Testis (tissue), 3 donors: ENCODE measurements around the gene IL10. TPM values are rescaled to one million over a fixed set of nuclear protein-coding genes. Genes with fewer than 3 reads are reported as not detected.

Experiments
- DNase-seq: peaks from one replicate; pipeline ENCODE4 v3.0.0-alpha.2; 2019
- H3K27ac ChIP-seq, 2 donors: fragments of 200-600 bp; sonication (generic); one replicate each; pipeline ENCODE4 v1.5.1; 2019
- H3K27me3 ChIP-seq: fragments of 200-600 bp; sonication (generic); one replicate; pipeline ENCODE4 v1.5.1; 2019
- H3K36me3 ChIP-seq: fragments of 200-600 bp; sonication (generic); one replicate; pipeline ENCODE4 v1.5.1; 2017; ENCODE audit warnings: low read depth; ENCODE audit errors: missing control alignments
- H3K4me1 ChIP-seq: fragments of 200-600 bp; sonication (generic); one replicate; pipeline ENCODE4 v1.5.1; 2019
- H3K4me3 ChIP-seq, 2 donors: fragments of 200-600 bp; sonication (generic); one replicate each; pipeline ENCODE4 v1.5.1; 2017 to 2019
- H3K9me3 ChIP-seq: fragments of 200-600 bp; sonication (generic); one replicate; pipeline ENCODE4 v1.5.1; 2017
- POLR2A ChIP-seq: fragments of 450-650 bp; IDR thresholded peaks from one replicate; pipeline ENCODE4 v1.6.1; 2017; ENCODE audit warnings: antibody characterized with exemption, mild to moderate bottlenecking, moderate library complexity
- WGBS, 2 donors: methylation state at CpG; one replicate each; pipeline ENCODE4 v1.1.5; 2018; 5-methylcytosine and 5-hydroxymethylcytosine counted together
- intact Hi-C: fragments of 100-400 bp; cut with DNase I; formaldehyde crosslinking; loops from one replicate; pipeline ENCODE4 v1.15.1; 2023; ENCODE audit warnings: low total_unique reads
- polyA plus RNA-seq: library from polyadenylated mRNA; stranded (reverse); fragments of 350-450 nt; fragmentation: Illumina TruSeq; extraction: RNeasy Lipid Tissue Mini Kit (QIAGEN cat#74804); gene quantifications from one replicate; pipeline ENCODE4 v1.2.3, GENCODE V29; 2014; ENCODE audit warnings: low read depth, low replicate concordance; ENCODE audit not compliant: insufficient read depth
- small RNA-seq, 2 donors: library from RNA; depleted of rRNA; stranded (forward); fragments of <200 nt; gene quantifications; one replicate each; pipeline ENCODE3, GENCODE V24; 2016
- total RNA-seq, 2 donors: library from RNA; depleted of rRNA; stranded (reverse); fragments of >200 nt; gene quantifications; one replicate each; pipeline ENCODE4 v1.2.3, GENCODE V29; 2016
- TF ChIP-seq, protein P1 (sequence below), 3 experiments: fragments of 450-650 bp in 2 of 3; fragments of 200-600 bp in 1 of 3; sonication (generic) in 1 of 3; IDR thresholded peaks; one replicate each; pipeline ENCODE4 v1.5.1; 2016 to 2019; ENCODE audit warnings: antibody characterized with exemption in 3 of 3, mild to moderate bottlenecking in 2 of 3, moderate library complexity in 1 of 3

IL10 gene
- total and polyA plus RNA-seq, 3 donors from 2014 or later: 1.4 to 3.5 (median 1.7) TPM

DNA sequence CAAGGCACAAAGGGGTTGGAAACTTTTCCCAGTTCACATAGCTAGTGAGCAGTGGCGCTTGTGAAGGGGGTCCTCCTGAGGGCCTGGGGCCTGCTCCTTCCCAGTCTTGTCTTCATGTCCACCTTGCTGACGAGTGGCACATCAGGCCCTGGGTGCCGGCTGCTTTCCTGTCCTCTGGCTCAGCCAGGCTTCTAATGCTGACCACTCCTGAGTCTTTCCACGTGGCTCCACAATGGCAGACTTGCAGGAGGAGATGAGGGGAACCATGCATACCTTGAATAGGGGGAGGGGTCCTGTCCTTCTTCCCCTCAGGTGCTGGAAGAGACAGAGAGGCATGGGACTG lies 48.9 kb downstream of the IL10 start:
- no peak overlapping the region for H3K27ac ChIP-seq
- intact Hi-C loops: no loop called here
- H3K4me3 ChIP-seq: no peak overlapping the region
- no peaks in the 10 kb centered on the region for H3K27me3 ChIP-seq
- H3K36me3 ChIP-seq: no peaks in the 10 kb centered on the region
- no peaks in the 10 kb centered on the region for H3K9me3 ChIP-seq
- H3K4me1 ChIP-seq: peaks cover 8% of the 10 kb centered on the region
- no peak for DNase-seq
- TF ChIP-seq, protein P1, sequence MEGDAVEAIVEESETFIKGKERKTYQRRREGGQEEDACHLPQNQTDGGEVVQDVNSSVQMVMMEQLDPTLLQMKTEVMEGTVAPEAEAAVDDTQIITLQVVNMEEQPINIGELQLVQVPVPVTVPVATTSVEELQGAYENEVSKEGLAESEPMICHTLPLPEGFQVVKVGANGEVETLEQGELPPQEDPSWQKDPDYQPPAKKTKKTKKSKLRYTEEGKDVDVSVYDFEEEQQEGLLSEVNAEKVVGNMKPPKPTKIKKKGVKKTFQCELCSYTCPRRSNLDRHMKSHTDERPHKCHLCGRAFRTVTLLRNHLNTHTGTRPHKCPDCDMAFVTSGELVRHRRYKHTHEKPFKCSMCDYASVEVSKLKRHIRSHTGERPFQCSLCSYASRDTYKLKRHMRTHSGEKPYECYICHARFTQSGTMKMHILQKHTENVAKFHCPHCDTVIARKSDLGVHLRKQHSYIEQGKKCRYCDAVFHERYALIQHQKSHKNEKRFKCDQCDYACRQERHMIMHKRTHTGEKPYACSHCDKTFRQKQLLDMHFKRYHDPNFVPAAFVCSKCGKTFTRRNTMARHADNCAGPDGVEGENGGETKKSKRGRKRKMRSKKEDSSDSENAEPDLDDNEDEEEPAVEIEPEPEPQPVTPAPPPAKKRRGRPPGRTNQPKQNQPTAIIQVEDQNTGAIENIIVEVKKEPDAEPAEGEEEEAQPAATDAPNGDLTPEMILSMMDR (IDR thresholded peaks at IDR 0.05): no peak
- TF ChIP-seq POLR2A: no peak
- 78 to 86% methylated on average over 4 of the region's 4 CpGs for WGBS, 2 donors

DNA sequence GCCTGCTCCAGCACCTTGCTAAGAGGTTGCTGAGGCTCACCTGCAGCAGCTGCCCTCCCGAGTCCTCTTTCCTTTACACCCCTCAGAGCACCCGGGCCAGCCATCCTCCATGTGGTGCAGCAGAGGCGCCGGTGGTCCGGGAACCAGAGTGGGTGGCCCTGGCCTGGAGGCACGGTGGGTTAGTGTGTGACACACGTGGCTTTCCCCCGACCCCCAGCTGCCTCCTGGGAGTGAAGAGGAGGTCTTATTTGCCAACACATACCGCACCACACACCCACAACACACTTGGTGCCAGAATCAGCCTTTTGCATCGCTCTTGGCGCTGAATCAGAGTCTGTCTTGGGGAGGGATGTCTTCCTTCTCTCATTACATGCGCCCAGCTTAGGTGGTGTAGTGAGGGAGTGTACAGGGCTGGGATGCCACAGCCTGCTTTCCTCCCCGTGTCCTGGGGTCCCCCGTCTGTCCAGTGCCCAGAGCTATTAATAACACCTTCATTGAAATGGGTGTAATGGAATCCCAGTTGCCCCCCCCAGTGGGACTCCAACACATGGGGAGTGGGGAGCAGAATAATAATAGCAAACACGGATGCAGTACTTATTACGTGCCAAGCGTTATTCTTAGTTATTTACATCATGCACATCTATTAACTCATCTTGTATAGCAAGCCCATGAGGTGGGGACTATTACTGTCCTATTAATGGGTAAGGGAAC lies 49.4 kb downstream of the IL10 start:
- Histone ChIP-seq H3K27me3 (no peaks in the 10 kb centered on the region), H3K36me3 (no peaks in the 10 kb centered on the region), H3K9me3 (no peaks in the 10 kb centered on the region), H3K4me1 (peaks cover 8% of the 10 kb centered on the region), H3K27ac (no peak overlapping the region), H3K4me3 (no peak overlapping the region)
- intact Hi-C loops: no loop called here
- WGBS, 2 donors: 87 to 88% methylated on average over 17 of the region's 17 CpGs
- TF ChIP-seq POLR2A: no peak
- TF ChIP-seq, protein P1 (IDR thresholded peaks at IDR 0.05): no peak
- DNase-seq: no peak

DNA sequence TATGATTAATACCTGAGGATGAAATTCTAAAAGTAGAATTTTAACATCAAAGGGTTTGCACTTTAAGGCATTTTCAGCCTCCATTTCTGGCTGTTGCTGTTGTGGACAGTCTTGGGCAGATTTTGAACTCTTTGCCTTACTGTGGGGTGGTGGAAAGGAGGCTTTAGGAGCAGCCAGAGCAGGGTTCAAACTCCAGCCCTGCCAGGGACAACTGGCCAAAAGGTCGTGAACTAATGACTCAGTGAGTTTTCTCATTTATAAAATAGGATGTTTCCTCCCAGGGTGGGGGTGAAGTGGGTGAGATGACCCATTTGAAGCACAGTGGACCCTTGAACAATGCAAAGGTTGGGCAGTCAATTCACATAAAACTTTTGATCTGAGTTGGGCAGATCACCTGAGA lies 50.8 kb downstream of the IL10 start:
- H3K4me1 ChIP-seq: peaks cover 8% of the 10 kb centered on the region
- H3K27me3 ChIP-seq: no peaks in the 10 kb centered on the region
- 75 to 88% methylated on average over 1 of the region's 1 CpG for WGBS, 2 donors
- intact Hi-C loops: no loop called here
- no peaks in the 10 kb centered on the region for H3K9me3 ChIP-seq
- TF ChIP-seq POLR2A: no peak
- TF ChIP-seq, protein P1 (IDR thresholded peaks at IDR 0.05): no peak
- DNase-seq: no peak
- H3K4me3 ChIP-seq: no peak overlapping the region
- H3K36me3 ChIP-seq: no peaks in the 10 kb centered on the region
- no peak overlapping the region for H3K27ac ChIP-seq

DNA sequence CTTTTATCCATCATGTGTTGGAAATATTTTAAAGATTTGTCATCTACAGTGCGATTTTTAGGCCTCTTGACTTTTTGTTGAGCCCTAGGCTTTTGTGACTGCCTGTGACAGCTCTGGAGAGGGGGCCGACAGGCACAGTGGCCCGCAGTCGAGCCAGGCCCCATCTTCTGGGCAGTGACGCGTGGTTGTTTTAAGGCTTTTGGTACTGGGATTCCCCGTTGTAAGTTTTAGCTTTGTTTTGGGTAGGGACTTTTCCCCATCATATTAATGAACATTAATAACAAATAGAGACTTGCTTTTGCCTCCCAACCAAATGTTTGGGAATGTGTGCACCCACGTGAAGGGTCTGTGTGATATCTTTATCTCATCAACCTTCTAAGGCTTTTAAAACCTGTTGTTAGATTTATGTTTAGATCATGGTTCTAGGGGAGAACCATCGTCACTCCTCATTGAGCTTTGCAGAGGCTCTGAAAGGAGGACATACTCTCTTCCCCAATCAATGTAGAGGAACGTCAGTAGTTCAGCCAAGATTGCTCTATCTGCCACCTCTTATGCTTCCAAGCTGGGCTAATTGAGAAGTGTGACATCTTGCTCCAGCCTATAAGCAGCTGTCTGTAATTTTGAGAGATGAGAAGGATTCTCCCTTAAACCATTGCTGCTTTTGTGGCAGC lies 53.0 kb downstream of the IL10 start:
- H3K27me3 ChIP-seq: no peaks in the 10 kb centered on the region
- no peak for DNase-seq
- WGBS, 2 donors: 88 to 90% methylated on average over 10 of the region's 10 CpGs
- H3K4me3 ChIP-seq: no peak overlapping the region
- intact Hi-C loops: no loop called here
- TF ChIP-seq POLR2A: no peak
- TF ChIP-seq, protein P1 (IDR thresholded peaks at IDR 0.05): no peak
- H3K27ac ChIP-seq: no peak overlapping the region
- peaks cover 5% of the 10 kb centered on the region for H3K4me1 ChIP-seq
- no peaks in the 10 kb centered on the region for H3K9me3 ChIP-seq
- no peaks in the 10 kb centered on the region for H3K36me3 ChIP-seq

DNA sequence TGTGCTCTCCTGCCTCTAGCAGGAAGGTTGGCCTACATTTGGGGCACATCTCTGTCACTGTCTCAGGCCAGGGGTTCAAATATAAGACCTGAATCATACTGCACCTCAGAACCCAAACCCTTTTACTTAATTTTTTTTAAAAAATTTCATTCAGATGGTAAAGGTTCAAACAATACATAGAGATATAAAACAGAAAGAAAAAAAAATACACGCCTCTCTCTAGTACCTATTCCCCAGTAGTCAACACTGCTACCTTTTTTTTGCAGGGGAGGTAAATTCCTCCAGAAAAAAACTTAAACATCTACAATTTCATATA lies 54.7 kb downstream of the IL10 start:
- no peak for DNase-seq
- intact Hi-C loops: no loop called here
- no peak for TF ChIP-seq POLR2A
- Histone ChIP-seq H3K36me3 (no peaks in the 10 kb centered on the region), H3K27me3 (no peaks in the 10 kb centered on the region), H3K27ac (no peak overlapping the region), H3K9me3 (no peaks in the 10 kb centered on the region), H3K4me3 (no peak overlapping the region), H3K4me1 (peaks cover 9% of the 10 kb centered on the region)
- 85 to 98% methylated on average over 1 of the region's 1 CpG for WGBS, 2 donors

Small RNA genes lying within 50 kb of the gene (small RNA-seq; reads per million reads assigned to genes)
- gene RF00019: 0 reads per million in 2 donors

Other genes starting within 250 kb of the IL10 start
- 10 to 100 TPM; 54.8 to 59.4 TPM for gene EIF2D, start 160.0 kb downstream of the IL10 start, total RNA-seq
- 65.3 TPM for gene EIF2D, start 160.0 kb downstream of the IL10 start, polyA plus RNA-seq
- 10 to 100 TPM; 36.4 to 40.6 TPM for gene DYRK3, start 137.0 kb downstream of the IL10 start, total RNA-seq
- gene DYRK3, start 137.0 kb downstream of the IL10 start, polyA plus RNA-seq: 143 TPM
- 10 to 100 TPM; 66.3 to 69.1 TPM for gene MAPKAPK2, start 87.6 kb downstream of the IL10 start, total RNA-seq
- 76.5 TPM for gene MAPKAPK2, start 87.6 kb downstream of the IL10 start, polyA plus RNA-seq
- gene IL19, start 1.7 kb downstream of the IL10 start, total RNA-seq: not detected
- gene IL19, start 1.7 kb downstream of the IL10 start, polyA plus RNA-seq: 0.37 TPM
- gene IL20, start 93.1 kb upstream of the IL10 start, total RNA-seq: under 1 TPM in 1 of 2 donors, not detected in 1; 0.43 TPM
- 0.37 TPM for gene IL20, start 93.1 kb upstream of the IL10 start, polyA plus RNA-seq
- not detected for gene IL24, start 124.9 kb upstream of the IL10 start, total RNA-seq
- not detected for gene IL24, start 124.9 kb upstream of the IL10 start, polyA plus RNA-seq
- 1 to 10 TPM; 1.1 to 1.3 TPM for gene FCMR, start 149.4 kb upstream of the IL10 start, total RNA-seq
- 5.3 TPM for gene FCMR, start 149.4 kb upstream of the IL10 start, polyA plus RNA-seq
- not detected for gene PIGR, start 174.0 kb upstream of the IL10 start, total RNA-seq
- 0.38 TPM for gene PIGR, start 174.0 kb upstream of the IL10 start, polyA plus RNA-seq
- under 1 TPM in 1 of 2 donors, not detected in 1; 0.31 TPM for gene FCAMR, start 198.0 kb upstream of the IL10 start, total RNA-seq
- gene FCAMR, start 198.0 kb upstream of the IL10 start, polyA plus RNA-seq: 0.41 TPM